HG03095 (cell line): ENCODE data around the gene FXN.
"Not testable (repeated sequence)": the region's sequence is repeated elsewhere in the genome, so short reads cannot be mapped to it uniquely, and the experiment has no call there.

ENCODE experiments used
- ATAC-seq: cut with Tn5 transposase; IDR thresholded peaks from one replicate; pipeline ENCODE4 v1.9.1; 2021; ENCODE audit warnings: moderate library complexity; ENCODE audit not compliant: unreplicated experiment

FXN gene

GRCh38 chr9:69097923-69098593, 62.5 kb downstream of the FXN start:
- no peak for ATAC-seq

DNA sequence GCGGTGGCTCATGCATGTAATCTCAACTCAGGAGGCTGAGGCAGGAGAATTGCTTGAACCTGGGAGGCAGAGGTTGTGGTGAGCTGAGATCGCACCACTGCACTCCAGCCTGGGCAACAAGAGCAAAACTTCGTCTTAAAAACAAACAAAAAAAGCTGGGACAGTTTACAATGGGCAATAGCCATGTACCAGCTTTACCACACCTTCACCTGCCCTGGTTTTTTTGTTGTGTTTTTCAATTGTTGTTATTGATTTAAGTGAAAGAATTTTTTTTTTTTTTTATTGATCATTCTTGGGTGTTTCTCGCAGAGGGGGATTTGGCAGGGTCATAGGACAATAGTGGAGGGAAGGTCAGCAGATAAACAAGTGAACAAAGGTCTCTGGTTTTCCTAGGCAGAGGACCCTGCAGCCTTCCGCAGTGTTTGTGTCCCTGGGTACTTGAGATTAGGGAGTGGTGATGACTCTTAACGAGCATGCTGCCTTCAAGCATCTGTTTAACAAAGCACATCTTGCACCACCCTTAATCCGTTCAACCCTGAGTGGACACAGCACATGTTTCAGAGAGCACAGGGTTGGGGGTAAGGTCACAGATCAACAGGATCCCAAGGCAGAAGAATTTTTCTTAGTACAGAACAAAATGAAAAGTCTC, 67.9 kb downstream of the FXN start:
- ATAC-seq = not testable (repeated sequence)

DNA sequence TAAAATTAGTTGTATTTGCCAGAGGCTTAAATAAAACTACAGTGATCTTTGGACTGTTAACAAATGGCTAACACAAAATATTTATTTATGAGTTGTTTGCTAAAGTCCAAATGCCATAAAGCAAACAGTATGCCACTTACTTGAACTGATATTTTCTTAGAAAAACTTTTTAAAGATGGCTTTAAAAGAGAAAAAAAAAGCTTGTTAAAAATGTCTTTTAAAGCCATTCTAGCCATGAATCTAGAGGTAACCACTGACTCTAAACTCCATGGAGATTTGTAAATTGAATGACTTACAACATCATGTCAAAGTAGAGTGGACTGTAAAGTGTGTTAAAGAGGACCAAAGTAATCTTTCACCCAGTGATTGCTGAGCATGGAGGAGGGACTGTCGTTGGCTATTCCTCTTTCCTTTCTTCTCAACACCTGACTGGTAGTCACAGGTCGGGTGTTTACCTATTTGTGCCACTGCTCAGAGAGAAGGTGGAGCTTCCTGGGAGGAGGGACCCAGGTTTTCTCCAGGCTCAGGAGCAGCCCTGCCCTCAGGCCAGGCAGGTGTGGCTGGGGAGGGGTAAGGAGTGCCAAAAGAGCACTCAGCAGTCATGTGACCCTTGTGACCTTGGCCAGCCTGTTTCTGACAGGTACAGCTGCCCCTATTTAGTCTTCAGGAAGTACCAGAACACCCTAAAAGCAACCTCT, 69.4 kb downstream of the FXN start:
- ATAC-seq = no peak

GRCh38 chr9:69107771-69108170, 72.2 kb downstream of the FXN start:
- no peak for ATAC-seq

DNA sequence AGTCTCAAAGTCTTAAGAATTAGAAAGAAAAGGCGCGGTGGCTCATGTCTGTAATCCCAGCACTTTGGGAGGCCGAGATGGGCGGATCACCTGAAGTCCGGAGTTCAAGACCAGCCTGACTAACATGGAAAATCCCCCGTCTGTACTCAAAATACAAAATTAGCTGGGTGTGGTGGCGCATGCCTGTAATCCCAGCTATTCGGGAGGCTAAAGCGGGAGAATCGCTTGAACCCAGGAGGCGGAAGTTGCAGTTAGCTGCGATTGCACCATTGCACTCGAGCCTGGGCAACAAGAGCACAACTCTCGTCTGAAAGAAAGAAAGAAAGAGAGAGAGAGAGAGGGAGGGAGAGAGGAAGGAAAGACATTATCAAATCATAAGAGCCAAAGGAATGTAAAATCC, 73.2 kb downstream of the FXN start:
- not testable (repeated sequence) for ATAC-seq

DNA sequence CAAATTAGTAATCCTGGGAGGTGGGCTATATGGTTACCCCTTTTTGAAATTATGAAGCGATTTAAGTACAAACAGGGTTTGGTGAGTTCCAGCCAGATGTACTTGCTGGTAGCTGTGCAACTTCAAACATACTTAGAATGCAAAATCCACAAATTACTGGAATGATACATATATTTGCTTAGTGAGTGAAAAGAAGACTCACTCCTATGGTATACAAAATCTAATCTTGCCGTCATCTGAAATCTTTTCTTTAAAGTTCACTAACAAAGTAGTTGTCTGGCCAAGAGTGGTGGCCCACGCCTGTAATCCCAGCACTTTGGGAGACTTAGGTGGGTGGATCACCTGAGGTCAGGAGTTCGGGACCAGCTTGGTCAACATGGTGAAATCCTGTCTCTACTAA, 73.6 kb downstream of the FXN start:
- ATAC-seq = no peak

DNA sequence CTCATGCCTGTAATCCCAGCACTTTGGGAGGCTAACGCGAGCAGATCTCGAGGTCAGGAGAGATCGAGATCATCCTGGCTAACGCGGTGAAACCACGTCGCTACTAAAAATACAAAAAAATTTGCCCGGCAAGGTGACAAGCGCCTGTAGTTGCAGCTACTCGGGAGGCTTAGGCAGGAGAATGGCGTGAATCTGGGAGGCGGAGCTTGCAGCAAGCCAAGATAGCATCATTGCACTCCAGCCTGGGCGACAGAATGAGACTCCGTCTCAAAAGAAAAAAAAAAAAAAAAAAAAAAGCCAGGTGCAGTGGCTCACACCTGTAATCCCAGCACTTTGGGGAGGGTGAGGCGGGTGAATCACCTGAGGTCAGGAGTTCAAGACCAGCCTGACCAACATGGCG, 77.1 kb downstream of the FXN start:
- not testable (repeated sequence) for ATAC-seq

DNA sequence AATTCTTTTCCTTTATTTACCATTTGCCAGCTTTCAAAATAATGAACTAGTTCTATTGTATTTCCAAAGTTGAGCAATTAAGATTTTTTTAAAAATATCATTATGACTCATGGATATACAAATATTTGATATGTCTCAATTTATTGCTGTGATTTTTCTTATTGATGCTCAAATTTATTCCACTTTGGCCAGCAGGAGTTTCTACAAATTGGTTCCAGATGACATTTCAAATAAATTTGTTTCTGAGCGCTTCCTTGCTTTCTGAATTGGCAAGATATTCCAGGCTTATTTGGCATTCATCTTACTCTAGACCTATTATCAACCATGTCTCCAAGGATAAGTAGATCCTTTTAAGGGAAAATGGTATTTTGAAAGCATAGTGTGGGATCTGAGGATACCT, 80.1 kb downstream of the FXN start:
- no peak for ATAC-seq

DNA sequence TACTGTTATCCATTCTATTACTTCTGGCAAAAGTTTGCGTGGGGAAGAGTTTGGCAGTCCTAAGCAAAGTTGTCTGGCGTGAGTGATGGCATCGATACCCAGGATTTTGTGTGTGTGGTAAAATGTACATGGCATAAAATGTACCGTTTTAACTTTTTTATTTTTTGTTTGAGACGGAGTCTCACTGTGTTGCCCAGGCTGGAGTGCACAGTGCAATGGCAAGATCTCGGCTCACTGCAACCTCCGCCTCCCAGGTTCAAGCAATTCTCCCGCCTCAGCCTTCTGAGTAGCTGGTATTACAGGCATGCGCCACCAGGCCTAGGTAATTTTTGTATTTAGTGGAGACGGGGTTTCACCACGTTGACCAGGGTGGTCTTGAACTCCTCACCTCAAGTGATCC, 83.1 kb downstream of the FXN start:
- ATAC-seq = no peak

GRCh38 chr9:69120380-69121154, 85.0 kb downstream of the FXN start:
- ATAC-seq = no peak

GRCh38 chr9:69121155-69122081, 85.9 kb downstream of the FXN start:
- ATAC-seq = peak; percentile 59

- ATAC-seq = peak; percentile 45
Measured at GRCh38 chr9:69122082-69122548, 86.6 kb downstream of the FXN start.

DNA sequence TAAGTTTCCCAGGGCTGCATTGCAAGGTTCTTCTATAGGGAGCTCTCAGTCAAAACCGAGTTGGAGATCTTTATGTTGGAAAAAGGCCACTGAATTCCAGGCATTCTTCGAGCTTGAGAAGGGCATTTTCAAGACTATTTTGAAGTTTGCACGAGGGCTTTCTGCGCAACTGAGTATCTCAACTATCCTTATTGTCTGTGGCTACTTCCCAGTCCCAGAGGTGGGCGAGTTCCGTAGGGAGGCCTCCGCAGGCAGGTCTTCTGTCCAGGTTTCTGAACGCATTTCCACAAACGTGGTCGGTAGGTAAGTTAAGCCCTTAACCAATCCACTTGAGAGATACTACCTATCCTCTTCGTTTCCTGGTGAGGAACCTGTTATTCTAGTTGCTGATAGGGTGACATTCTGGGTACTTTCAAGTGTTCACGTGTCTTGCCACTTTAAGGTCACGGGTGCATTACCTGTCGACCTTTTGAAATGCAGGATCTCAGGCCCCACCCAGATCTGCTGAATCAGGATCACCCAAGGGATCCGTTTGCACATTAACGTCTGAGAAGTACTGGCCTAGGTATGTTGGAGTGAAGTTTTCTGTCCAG, 87.1 kb downstream of the FXN start:
- ATAC-seq = no peak

GRCh38 chr9:69130456-69131441, 95.2 kb downstream of the FXN start:
- no peak for ATAC-seq

DNA sequence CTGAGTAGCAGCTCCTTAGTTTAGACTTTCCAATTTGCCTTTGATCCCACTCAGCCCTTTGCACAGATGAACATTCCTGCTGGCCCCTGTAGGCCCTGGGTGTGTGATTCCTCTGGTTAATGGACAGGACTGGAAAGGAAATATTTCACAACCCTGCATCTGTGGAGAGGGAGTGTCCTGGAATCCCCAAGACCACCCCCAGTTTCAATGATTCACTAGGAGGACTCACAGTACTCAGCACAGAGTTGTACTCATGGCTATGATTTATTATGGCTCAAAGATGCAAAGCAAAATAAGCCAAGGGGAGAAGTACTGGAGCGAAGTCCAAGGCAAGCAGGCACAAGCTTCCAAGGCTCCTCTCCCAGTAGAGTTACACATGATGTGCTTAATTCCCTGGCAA, 96.1 kb downstream of the FXN start:
- ATAC-seq = no peak

DNA sequence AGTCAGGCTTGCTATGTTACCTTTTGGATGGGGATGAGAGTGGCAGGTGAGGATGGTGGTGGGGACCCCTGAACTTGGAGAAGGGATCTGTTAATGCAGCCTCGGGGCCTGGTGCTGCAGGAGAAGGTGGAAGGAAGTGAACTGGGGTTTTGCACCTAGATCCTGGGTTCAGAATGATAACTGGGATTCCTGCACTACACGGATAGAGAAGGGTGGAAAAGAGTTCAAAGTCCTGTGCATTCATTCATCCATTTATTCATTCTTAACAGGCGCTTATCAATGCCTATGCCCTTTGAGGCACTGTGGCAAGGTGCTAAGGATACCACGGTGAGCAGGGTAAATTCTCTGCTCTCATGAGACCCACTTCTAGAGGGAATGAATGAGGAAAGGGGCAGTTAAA, 96.8 kb downstream of the FXN start:
- ATAC-seq = no peak

DNA sequence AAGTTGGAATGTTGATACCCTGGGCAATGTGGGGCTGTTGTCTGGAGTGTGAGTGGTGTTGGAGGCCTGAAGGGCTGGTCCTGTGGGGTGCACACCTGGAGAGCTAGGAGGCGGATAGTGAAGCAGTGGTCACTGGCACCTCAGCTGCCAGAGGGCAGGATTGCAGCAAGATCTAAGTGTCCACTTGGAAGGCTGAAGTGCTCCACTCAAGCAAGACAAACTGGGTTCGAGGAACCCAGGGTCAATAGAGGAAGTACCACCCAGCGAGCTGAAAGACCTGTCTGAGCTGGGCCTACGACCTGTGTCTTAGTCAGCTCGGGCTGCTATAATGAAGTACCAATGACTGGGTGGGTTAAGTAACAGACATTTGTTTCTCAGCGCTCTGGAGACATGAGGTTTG, 98.9 kb downstream of the FXN start:
- ATAC-seq = no peak

DNA sequence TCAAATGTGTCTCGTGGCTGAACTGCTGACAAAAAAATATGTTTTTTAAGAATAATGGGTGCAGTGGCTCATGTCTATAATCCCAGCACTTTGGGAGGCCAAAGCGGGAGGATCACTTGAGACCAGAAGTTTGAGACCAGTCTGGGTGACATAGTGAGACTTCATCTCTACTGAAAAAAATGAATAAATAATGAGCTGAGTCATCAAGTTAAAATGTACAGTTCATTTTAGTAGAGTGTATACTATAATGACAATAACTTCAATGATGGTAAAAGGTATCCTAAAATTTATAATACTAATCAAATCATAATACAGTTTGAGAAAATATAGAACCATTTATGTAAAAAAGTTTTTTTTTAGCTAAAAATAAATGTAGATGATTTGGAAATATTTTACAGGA, 100.6 kb downstream of the FXN start:
- ATAC-seq = no peak

DNA sequence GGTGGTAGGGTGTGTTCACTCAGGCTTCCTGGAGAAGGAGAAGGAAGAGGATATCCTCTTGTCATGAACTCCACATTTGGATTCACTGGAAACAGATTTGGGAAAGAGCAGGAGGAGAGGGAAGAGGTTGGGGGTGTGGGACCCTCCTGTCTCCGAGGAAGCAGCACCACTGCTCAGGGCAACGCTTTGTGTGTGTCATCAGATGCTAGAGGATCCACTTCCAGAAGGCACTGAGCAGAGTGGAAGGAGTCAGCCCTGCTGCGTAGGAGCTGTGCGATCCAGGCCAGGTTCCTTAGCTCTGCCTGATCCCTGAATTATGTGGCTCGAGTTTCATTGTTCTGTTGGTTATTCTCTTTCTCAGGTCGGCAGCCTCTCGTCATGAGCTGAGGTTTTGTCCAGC, 101.2 kb downstream of the FXN start:
- no peak for ATAC-seq
